ENCODE results near the gene ANKRD7. TPM values are rescaled to one million over a fixed set of nuclear protein-coding genes. Genes with fewer than 3 reads are reported as not detected.
"Not testable (repeated sequence)": the region's sequence is repeated elsewhere in the genome, so short reads cannot be mapped to it uniquely, and the experiment has no call there.

Gene ANKRD7
- total RNA-seq, 1 donor, result 0.86 TPM

DNA sequence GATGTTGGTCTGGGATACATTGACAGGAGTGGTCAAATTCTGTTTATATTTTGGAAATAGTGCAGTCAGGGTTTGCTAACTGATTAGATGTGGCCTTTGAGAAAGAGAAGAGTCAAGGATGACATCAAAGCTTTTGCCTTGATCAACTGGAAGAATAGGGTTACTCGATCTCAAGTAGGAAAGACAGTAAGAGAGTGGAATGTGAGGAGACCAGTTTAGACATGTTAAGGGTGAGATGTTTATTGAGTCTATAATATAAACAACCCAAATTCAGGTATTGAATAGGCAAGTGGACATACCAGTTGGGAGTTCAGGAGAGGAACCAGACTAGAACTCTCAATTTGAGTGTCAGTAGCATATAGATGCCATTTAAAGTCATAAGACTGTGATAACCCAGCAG is 1.9 kb upstream of the ANKRD7 start:
- TF ChIP-seq, protein P1, sequence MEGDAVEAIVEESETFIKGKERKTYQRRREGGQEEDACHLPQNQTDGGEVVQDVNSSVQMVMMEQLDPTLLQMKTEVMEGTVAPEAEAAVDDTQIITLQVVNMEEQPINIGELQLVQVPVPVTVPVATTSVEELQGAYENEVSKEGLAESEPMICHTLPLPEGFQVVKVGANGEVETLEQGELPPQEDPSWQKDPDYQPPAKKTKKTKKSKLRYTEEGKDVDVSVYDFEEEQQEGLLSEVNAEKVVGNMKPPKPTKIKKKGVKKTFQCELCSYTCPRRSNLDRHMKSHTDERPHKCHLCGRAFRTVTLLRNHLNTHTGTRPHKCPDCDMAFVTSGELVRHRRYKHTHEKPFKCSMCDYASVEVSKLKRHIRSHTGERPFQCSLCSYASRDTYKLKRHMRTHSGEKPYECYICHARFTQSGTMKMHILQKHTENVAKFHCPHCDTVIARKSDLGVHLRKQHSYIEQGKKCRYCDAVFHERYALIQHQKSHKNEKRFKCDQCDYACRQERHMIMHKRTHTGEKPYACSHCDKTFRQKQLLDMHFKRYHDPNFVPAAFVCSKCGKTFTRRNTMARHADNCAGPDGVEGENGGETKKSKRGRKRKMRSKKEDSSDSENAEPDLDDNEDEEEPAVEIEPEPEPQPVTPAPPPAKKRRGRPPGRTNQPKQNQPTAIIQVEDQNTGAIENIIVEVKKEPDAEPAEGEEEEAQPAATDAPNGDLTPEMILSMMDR (IDR thresholded peaks at IDR 0.05; ENCODE audit: insufficient read depth, low read depth, low read length), result no peak

DNA sequence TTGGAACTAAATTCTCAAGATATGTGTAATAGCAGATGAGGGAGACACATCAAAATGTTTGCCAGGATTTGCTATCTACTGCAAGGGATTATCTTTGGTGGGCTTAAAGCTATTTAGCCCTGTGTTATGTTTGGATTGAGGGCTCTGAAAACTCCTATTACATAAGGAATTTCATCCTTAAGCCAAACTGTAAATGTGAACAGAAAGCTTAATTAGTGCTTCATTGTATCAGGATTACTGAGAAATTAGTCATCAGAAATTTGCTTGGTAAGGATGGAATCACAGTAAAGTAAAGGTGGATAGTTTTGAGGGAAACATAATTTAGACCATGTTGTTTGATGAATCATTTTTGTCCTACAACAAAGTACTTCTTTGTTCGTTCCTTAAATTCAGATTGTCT is 8.3 kb downstream of the ANKRD7 start:
- H3K4me3 ChIP-seq (ENCODE audit: low read depth, low read length), result no peak overlapping the region
- DNase-seq (ENCODE audit: low read depth), result no peak
- TF ChIP-seq, protein P1 (IDR thresholded peaks at IDR 0.05; ENCODE audit: insufficient read depth, low read depth, low read length), result no peak

More for the DNA sequence above, 1.9 kb upstream of the ANKRD7 start:
- H3K4me3 ChIP-seq (ENCODE audit: low read depth, low read length), result no peak overlapping the region
- DNase-seq (ENCODE audit: low read depth), result no peak

DNA sequence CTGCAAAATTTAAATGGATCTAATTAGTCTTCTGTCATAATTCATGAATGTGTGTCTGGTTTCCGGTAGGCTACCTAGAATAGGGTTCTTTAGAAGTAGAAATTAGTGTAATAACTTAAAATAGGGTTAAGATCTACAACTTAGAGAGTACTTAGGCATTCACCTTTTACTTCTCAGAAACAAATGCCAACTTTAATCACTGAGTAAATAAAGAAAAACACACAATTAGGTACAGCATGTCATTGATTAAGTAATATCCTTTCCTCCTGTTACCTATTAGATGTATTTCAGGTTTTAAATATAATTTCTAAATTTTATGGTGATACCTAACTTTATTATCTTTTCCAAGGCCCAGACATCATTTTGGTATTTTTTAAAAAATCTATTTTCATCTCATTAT is 9.3 kb downstream of the ANKRD7 start:
- TF ChIP-seq, protein P1 (IDR thresholded peaks at IDR 0.05; ENCODE audit: insufficient read depth, low read depth, low read length), result no peak
- H3K4me3 ChIP-seq (ENCODE audit: low read depth, low read length), result no peak overlapping the region
- DNase-seq (ENCODE audit: low read depth), result no peak

DNA sequence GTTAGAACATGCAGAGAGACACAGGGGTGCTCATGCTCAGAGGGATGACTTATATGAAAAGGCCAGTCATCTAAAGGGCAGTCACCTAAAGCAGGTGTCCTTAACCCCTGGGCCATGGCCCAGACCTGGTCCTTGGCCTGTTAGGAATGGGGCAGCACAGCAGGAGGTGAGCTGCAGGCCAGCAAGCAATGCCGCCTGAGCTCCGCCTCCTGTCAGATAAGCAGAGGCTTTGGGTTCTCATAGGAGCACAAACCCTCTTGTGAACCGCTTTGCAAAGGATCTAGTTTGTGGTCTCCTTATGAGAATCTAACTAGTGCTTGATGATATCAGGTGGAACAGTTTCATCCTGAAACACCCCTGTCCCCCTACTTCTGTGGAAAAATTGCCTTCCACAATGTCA is 14.5 kb downstream of the ANKRD7 start:
- no peak overlapping the region for H3K4me3 ChIP-seq (ENCODE audit: low read depth, low read length)
- DNase-seq (ENCODE audit: low read depth), result no peak
- TF ChIP-seq, protein P1 (IDR thresholded peaks at IDR 0.05; ENCODE audit: insufficient read depth, low read depth, low read length), result no peak

DNA sequence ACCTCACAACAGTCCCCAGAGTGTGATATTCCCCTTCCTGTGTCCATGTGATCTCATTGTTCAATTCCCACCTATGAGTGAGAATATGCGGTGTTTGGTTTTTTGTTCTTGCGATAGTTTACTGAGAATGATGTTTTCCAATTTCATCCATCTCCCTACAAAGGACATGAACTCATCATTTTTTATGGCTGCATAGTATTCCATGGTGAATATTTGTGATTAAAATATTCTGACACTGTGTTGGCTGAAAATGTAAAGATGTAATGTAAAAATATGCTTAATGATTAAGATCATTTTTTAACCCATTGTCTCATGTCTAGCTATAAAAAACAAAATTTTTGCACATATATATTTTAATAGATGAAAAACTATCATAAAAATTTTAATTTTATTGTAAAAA is 15.8 kb downstream of the ANKRD7 start:
- not testable (repeated sequence) for DNase-seq (ENCODE audit: low read depth); H3K4me3 ChIP-seq (ENCODE audit: low read depth, low read length)

DNA sequence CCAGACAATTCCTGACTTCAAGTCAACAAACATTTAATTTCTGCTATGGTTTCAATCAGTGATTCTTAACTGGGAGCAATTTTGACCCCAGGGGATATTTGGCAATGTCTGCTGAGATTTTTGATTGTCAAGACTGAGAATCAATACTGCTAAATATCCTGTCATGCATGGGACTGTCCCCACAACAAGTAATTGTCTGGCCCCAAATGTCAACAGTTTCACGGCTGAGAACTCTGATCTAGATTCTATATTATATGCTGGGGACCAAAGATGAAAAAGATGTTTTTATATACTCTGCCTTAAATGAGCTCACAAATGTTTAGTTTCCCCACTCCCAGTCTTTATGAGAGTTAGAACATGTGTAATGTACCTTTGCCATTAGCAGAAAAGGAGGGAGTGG is 19.2 kb downstream of the ANKRD7 start:
- no peak for DNase-seq (ENCODE audit: low read depth)
- no peak overlapping the region for H3K4me3 ChIP-seq (ENCODE audit: low read depth, low read length)
- TF ChIP-seq, protein P1 (IDR thresholded peaks at IDR 0.05; ENCODE audit: insufficient read depth, low read depth, low read length), result no peak

DNA sequence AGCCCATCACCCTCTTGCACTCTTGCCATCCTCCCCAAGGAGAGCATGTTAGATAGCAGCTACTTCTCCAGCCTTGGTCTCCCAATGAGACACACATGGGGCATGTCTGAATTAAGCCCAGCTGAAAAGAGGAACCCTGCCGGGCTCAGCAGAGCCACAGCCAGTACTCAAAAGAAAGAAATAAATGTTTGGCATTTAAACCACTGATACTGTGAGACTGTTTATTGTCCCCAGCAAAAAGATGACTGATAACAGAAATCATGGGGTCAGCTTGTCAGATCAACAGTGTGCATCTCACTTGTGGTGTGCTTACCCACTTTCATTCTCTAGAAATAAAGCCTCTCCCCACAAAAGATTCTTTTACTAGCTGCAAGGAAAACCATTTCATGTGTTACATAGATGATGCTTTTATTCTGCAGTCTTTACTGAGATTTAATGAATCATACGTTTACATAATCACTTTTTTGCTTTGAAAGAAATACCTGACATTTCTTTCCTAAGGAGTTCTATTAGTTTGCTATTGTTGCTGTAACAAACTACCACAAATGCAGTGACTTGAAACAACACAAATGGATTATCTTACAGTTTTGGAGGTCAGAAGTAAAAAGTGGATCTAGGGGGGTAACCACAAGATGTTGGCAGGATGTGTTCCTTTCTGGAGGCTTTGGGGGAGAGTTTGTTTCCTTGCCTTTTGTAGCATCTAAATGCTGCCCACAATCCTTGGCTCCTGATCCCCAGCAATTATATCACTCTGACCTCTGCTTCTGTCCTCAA is 20.9 kb downstream of the ANKRD7 start:
- H3K4me3 ChIP-seq (ENCODE audit: low read depth, low read length), result no peak overlapping the region
- DNase-seq (ENCODE audit: low read depth), result no peak
- TF ChIP-seq, protein P1 (IDR thresholded peaks at IDR 0.05; ENCODE audit: insufficient read depth, low read depth, low read length), result no peak

Data from fibroblast of villous mesenchyme (primary cell).